Kidney epithelial cell (primary cell): ENCODE data around the gene ENPP1. TPM values are rescaled to one million over a fixed set of nuclear protein-coding genes. Genes with fewer than 3 reads are reported as not detected.

Experiments
- DNase-seq: peaks from one replicate; pipeline ENCODE4 v3.0.0-alpha.2; 2010; ENCODE audit warnings: low read depth
- H3K27me3 ChIP-seq: 2 replicates; pipeline ENCODE4 v1.6.0; 2011; ENCODE audit warnings: low read length; ENCODE audit not compliant: control insufficient read depth, insufficient read depth
- H3K36me3 ChIP-seq: 2 replicates; pipeline ENCODE4 v1.5.1; 2011; ENCODE audit warnings: low read length; ENCODE audit not compliant: control insufficient read depth, insufficient read depth
- H3K4me3 ChIP-seq: 2 replicates; pipeline ENCODE4 v1.5.1; 2011; ENCODE audit warnings: low read depth, mild to moderate bottlenecking, control low read depth, low read length
- total RNA-seq: library from RNA; depleted of rRNA; stranded (reverse); fragments of >200 nt; gene quantifications from 2 replicates; pipeline ENCODE4 v1.2.3, GENCODE V29; 2015
- TF ChIP-seq, protein P1 (sequence below): IDR thresholded peaks from 2 replicates; pipeline ENCODE4 v1.5.1; 2011; ENCODE audit warnings: mild to moderate bottlenecking, moderate library complexity, low read length, control low read depth, inconsistent platforms; ENCODE audit not compliant: insufficient read depth, poor library complexity, severe bottlenecking

Gene ENPP1
- total RNA-seq, 1 donor from 2014 or later: 1.2 TPM

DNA sequence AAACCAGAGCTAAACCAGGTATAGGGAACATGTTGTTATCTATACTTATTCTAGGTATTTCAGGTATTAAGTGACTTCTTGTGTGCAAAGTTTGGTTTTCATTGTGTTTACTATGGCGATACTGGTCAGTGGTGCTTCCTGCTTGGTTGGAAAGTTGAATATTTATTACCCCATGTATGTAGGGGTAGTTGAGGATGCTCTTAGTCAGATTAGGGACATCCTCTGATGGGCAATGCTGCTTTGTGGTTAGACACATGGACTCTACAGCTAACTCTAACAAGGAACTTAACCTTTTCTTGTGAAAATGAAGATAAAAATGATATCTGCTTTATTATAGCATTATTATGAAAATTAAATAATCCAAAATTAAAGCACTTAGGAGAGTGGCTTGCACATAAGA is 44.1 kb upstream of the ENPP1 start:
- TF ChIP-seq, protein P1, sequence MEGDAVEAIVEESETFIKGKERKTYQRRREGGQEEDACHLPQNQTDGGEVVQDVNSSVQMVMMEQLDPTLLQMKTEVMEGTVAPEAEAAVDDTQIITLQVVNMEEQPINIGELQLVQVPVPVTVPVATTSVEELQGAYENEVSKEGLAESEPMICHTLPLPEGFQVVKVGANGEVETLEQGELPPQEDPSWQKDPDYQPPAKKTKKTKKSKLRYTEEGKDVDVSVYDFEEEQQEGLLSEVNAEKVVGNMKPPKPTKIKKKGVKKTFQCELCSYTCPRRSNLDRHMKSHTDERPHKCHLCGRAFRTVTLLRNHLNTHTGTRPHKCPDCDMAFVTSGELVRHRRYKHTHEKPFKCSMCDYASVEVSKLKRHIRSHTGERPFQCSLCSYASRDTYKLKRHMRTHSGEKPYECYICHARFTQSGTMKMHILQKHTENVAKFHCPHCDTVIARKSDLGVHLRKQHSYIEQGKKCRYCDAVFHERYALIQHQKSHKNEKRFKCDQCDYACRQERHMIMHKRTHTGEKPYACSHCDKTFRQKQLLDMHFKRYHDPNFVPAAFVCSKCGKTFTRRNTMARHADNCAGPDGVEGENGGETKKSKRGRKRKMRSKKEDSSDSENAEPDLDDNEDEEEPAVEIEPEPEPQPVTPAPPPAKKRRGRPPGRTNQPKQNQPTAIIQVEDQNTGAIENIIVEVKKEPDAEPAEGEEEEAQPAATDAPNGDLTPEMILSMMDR: no peak
- no peak for DNase-seq
- no peak overlapping the region for H3K4me3 ChIP-seq
- no peaks in the 10 kb centered on the region for H3K36me3 ChIP-seq
- H3K27me3 ChIP-seq: no peaks in the 10 kb centered on the region

DNA sequence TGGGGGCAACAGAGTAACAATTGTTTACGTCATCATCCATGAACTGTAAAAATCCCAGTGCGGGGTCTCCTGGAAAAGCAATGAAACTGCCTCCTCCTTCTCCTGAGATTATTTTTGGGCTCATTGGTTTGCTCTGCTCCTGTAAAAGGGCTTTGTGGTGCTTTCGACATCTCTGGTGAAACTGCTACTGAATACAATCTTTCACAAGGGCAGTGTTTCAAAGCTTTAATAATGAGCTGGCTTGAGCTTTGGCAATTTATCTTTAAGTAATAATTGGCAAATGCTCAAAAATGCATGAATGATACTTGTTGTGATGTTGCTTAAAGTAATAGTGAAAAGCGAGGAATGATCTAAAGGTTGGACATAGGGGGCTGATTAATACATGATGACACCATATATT is 43.5 kb upstream of the ENPP1 start:
- no peaks in the 10 kb centered on the region for H3K27me3 ChIP-seq
- H3K4me3 ChIP-seq: no peak overlapping the region
- no peaks in the 10 kb centered on the region for H3K36me3 ChIP-seq
- TF ChIP-seq, protein P1: no peak
- DNase-seq: no peak

DNA sequence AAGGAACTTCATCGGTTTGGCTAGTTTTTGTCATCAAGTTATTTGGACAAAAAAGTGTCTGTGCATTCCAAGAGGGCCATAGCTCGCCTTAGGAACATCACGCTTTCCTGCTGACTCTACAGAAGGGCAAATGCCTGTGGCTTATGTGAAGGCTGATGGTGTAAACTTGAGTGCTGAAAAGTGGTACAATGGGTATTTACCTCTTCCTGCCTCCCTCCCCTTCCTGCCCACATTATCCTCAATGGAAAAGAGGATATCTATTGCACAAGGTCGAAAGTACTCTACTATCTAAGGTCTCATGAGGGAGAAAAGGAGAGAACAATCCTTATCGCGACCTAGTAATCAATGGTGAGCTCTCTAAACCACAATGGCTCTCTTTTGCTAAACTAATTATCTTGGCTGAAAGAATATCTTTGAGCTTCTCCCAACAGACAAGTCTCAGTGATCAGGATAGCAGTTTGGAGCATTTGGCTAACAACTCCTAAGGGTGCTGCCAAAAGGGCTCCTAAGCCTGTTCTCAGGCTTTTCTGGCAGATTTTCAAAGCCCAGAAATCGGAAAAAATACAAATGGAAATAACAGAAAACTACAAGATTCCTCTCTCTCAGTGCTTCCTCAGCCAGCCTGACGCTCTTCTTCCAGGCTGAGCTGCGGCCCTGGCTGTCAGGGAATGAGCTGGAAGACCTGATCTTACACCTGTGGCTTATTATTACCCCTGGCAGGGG is 42.6 kb upstream of the ENPP1 start:
- no peak overlapping the region for H3K4me3 ChIP-seq
- DNase-seq: no peak
- TF ChIP-seq, protein P1: no peak
- H3K36me3 ChIP-seq: no peaks in the 10 kb centered on the region
- no peaks in the 10 kb centered on the region for H3K27me3 ChIP-seq

DNA sequence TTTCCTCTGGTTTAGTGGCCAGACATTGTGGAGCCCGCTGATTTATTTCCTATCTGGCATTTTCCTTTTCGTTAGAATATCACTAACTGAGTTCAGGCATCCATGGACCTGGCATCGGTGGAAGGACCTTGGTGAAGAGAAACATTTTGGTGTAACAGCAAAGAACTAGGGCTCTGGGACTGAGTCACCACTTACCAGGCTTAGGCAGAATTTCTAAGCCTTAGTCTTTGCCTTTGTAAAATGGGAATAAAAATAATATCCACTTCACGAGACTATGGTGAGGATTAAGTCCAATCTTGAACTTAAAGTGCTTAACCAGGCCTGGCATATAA is 42.0 kb upstream of the ENPP1 start:
- TF ChIP-seq, protein P1: no peak
- no peak for DNase-seq
- H3K27me3 ChIP-seq: no peaks in the 10 kb centered on the region
- no peak overlapping the region for H3K4me3 ChIP-seq
- H3K36me3 ChIP-seq: no peaks in the 10 kb centered on the region

DNA sequence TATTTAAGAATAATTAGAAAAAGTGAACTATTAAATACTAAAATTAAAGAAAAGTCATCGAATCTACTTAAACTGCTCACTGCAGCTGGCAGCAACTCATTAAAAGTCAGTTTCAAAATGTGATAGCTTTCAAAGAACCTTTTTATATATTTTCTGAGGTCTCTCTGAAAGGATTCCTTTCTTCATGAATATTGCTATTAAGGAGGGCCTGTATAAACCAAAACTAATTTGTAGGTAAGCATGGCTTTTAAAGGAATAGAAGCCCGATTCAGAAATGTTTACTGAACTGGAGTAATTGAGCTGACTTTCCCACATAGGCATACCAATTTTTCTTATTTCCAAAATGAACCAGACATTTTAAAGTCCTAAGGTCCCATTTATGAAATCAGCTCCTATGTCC is 41.2 kb upstream of the ENPP1 start:
- no peaks in the 10 kb centered on the region for H3K27me3 ChIP-seq
- no peak overlapping the region for H3K4me3 ChIP-seq
- DNase-seq: no peak
- H3K36me3 ChIP-seq: no peaks in the 10 kb centered on the region
- TF ChIP-seq, protein P1: no peak

DNA sequence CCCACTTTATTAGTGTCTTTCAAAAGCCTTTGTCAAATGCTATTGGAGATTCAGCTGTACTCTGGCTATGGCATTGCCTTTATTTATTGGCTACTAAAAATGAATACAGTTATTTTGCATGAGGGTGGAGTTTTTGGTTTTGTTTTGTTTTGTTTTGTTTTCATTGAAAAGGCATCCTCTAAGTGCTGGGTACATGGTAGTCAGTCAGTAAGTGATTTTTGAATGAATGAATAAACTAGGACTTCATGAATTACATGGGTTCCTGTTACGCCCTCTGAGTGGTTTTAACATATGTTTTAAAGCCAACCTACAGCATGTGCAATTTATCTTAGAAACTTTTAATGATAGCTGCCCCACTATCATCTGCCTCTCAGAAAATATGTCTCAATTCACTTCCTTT is 38.9 kb upstream of the ENPP1 start:
- TF ChIP-seq, protein P1: no peak
- Histone ChIP-seq H3K4me3 (no peak overlapping the region), H3K27me3 (no peaks in the 10 kb centered on the region), H3K36me3 (no peaks in the 10 kb centered on the region)
- no peak for DNase-seq
